GM23338 (cell line): ENCODE results near the gene SIDT2. TPM values are rescaled to one million over a fixed set of nuclear protein-coding genes. Genes with fewer than 3 reads are reported as not detected.

Experiments used
- ATAC-seq: fragments of 200-7000 bp; cut with Tn5 transposase; 3 replicates; pipeline ENCODE4 v1.9.1; 2020
- DNase-seq: peaks from one replicate; pipeline ENCODE4 v3.0.0-alpha.2; 2015; ENCODE audit warnings: low spot score
- H2AFZ ChIP-seq: fragments of 200-600 bp; sonication (generic); 2 replicates; pipeline ENCODE4 v1.8.0; 2016; ENCODE audit warnings: antibody characterized with exemption, mild to moderate bottlenecking, moderate library complexity
- H3F3A ChIP-seq: fragments of 200-600 bp; sonication (generic); replicated peaks from 2 replicates; pipeline ENCODE4 v1.8.0; 2017; ENCODE audit warnings: antibody characterized with exemption, mixed run types, low read depth
- H3K27ac ChIP-seq: fragments of 200-600 bp; sonication (generic); 2 replicates; pipeline ENCODE4 v1.6.1; 2016; ENCODE audit warnings: low read depth
- H3K27me3 ChIP-seq: fragments of 200-600 bp; sonication (generic); 2 replicates; pipeline ENCODE4 v1.8.0; 2016; ENCODE audit warnings: mild to moderate bottlenecking, mixed run types, moderate library complexity; ENCODE audit not compliant: insufficient read depth
- H3K36me3 ChIP-seq: fragments of 200-600 bp; sonication (generic); 2 replicates; pipeline ENCODE4 v1.8.0; 2016; ENCODE audit warnings: mild to moderate bottlenecking; ENCODE audit not compliant: insufficient read depth
- H3K4me1 ChIP-seq: fragments of 200-600 bp; sonication (generic); 2 replicates; pipeline ENCODE4 v1.8.0; 2016; ENCODE audit warnings: mild to moderate bottlenecking, moderate library complexity; ENCODE audit not compliant: insufficient read depth
- H3K4me2 ChIP-seq: fragments of 200-600 bp; sonication (generic); 2 replicates; pipeline ENCODE4 v1.7.1; 2017; ENCODE audit warnings: mixed run types
- H3K4me3 ChIP-seq: fragments of 200-600 bp; sonication (generic); 2 replicates; pipeline ENCODE4 v1.6.1; 2016; ENCODE audit warnings: mixed run types
- H3K79me2 ChIP-seq: fragments of 200-600 bp; sonication (generic); replicated peaks from 2 replicates; pipeline ENCODE4 v1.8.0; 2017; ENCODE audit warnings: mild to moderate bottlenecking; ENCODE audit not compliant: insufficient read depth
- H3K9me2 ChIP-seq: fragments of 200-600 bp; sonication (generic); 2 replicates; pipeline ENCODE4 v1.8.0; 2017; ENCODE audit not compliant: insufficient read depth
- H4K20me1 ChIP-seq: fragments of 200-600 bp; sonication (generic); replicated peaks from 2 replicates; pipeline ENCODE4 v1.8.0; 2017; ENCODE audit warnings: mild to moderate bottlenecking; ENCODE audit not compliant: insufficient read depth
- H3K27ac Mint-ChIP-seq: 2 replicates; pipeline ENCODE4 v1.8.0; 2020; ENCODE audit warnings: inconsistent platforms, mild to moderate bottlenecking, moderate library complexity, mixed read lengths
- H3K27me3 Mint-ChIP-seq: 3 replicates; pipeline ENCODE4 v1.8.0; 2022; ENCODE audit warnings: low read depth, mild to moderate bottlenecking, moderate library complexity, mixed read lengths, inconsistent platforms; ENCODE audit not compliant: insufficient read depth, poor library complexity
- H3K36me3 Mint-ChIP-seq: 3 replicates; pipeline ENCODE4 v1.8.0; 2021; ENCODE audit warnings: low read depth, mild to moderate bottlenecking, inconsistent platforms, moderate library complexity, mixed read lengths
- H3K4me1 Mint-ChIP-seq: 3 replicates; pipeline ENCODE4 v1.8.0; 2020; ENCODE audit warnings: mild to moderate bottlenecking, inconsistent platforms, mixed read lengths
- H3K4me3 Mint-ChIP-seq: 3 replicates; pipeline ENCODE4 v1.8.0; 2021; ENCODE audit warnings: moderate library complexity, mild to moderate bottlenecking, inconsistent platforms, mixed read lengths
- H3K9me3 Mint-ChIP-seq: 3 replicates; pipeline ENCODE4 v1.8.0; 2020; ENCODE audit warnings: moderate library complexity, mild to moderate bottlenecking, inconsistent platforms, mixed read lengths
- CREB1 ChIP-seq: fragments of 250-450 bp; sonication (Bioruptor Pico); IDR thresholded peaks from 2 replicates; pipeline ENCODE4 v1.5.0; 2020; ENCODE audit warnings: low read depth, mild to moderate bottlenecking, moderate library complexity
- EZH2 ChIP-seq: fragments of 200-600 bp; sonication (generic); IDR thresholded peaks from one replicate; pipeline ENCODE4 v1.8.0; 2017; ENCODE audit warnings: antibody characterized with exemption, mild to moderate bottlenecking, low read depth; ENCODE audit not compliant: unreplicated experiment
- EZH2phosphoT487 ChIP-seq: fragments of 200-600 bp; sonication (generic); IDR thresholded peaks from one replicate; pipeline ENCODE4 v1.8.1; 2018; ENCODE audit warnings: antibody characterized with exemption; ENCODE audit not compliant: unreplicated experiment
- JUNB ChIP-seq: IDR thresholded peaks from one replicate; pipeline ENCODE4 v1.6.1; 2016; ENCODE audit warnings: antibody characterized with exemption; ENCODE audit not compliant: unreplicated experiment
- NANOG ChIP-seq: IDR thresholded peaks from 2 replicates; pipeline ENCODE4 v1.6.1; 2016; ENCODE audit warnings: antibody characterized with exemption, borderline replicate concordance
- POLR2AphosphoS5 ChIP-seq: IDR thresholded peaks from 2 replicates; pipeline ENCODE4 v1.6.1; 2016; ENCODE audit warnings: antibody characterized with exemption, low read depth
- STAT1 ChIP-seq: IDR thresholded peaks from one replicate; pipeline ENCODE4 v1.6.1; 2016; ENCODE audit warnings: antibody characterized with exemption; ENCODE audit not compliant: unreplicated experiment
- ZNF114 ChIP-seq: fragments of 250-450 bp; sonication (Bioruptor Pico); IDR thresholded peaks from 2 replicates; pipeline ENCODE4 v1.5.0; 2020; ENCODE audit warnings: mild to moderate bottlenecking, moderate library complexity
- ZNF331 ChIP-seq: fragments of 250-450 bp; sonication (Bioruptor Pico); IDR thresholded peaks from 2 replicates; pipeline ENCODE4 v1.5.0; 2020; ENCODE audit warnings: low read depth, mild to moderate bottlenecking, moderate library complexity
- polyA plus RNA-seq: library from polyadenylated mRNA; unstranded; fragments of >200 nt; fragmentation: Nextera tagmentation; extraction: Ambion mirVana; gene quantifications from 2 replicates; pipeline ENCODE4 v1.2.1, GENCODE V29; 2016
- total RNA-seq: library from RNA; depleted of rRNA; stranded (reverse); fragments of >200 nt; shearing (Covaris generic); gene quantifications from 2 replicates; pipeline ENCODE4 v1.2.3, GENCODE V29; 2014
- TF ChIP-seq, protein P1 (sequence below), 2 experiments: fragments of 200-600 bp in 1 of 2; sonication (generic) in 1 of 2; conservative IDR thresholded peaks; 2 replicates each; pipeline versions ENCODE4 v1.5.1 to v1.6.1; 2016 to 2017; ENCODE audit warnings: antibody characterized with exemption in 2 of 2, low read depth in 2 of 2, mild to moderate bottlenecking in 2 of 2, moderate library complexity in 1 of 2
- TF ChIP-seq, protein P2 (sequence below): IDR thresholded peaks from one replicate; pipeline ENCODE4 v1.6.1; 2018; ENCODE audit warnings: antibody characterized with exemption; ENCODE audit not compliant: unreplicated experiment
- TF ChIP-seq, protein P3 (sequence below): fragments of 250-450 bp; sonication (Bioruptor Pico); IDR thresholded peaks from 2 replicates; pipeline ENCODE4 v1.5.0; 2020; ENCODE audit warnings: mild to moderate bottlenecking, moderate library complexity
- TF ChIP-seq, protein P4 (sequence below): IDR thresholded peaks from 2 replicates; pipeline ENCODE4 v1.6.1; 2016; ENCODE audit warnings: antibody characterized with exemption

SIDT2 gene
- total and polyA plus RNA-seq, 2 experiments from 2014 or later: 7.5 to 12.1 TPM

GRCh38 chr11:117195258-117195657 is 16.7 kb downstream of the SIDT2 start:
- Histone ChIP-seq H3K79me2 (peaks cover 9% of the 10 kb centered on the region), H3K4me2 (no peak overlapping the region), H3K4me3 (no peak overlapping the region), H3K27me3 (no peaks in the 10 kb centered on the region), H3K36me3 (no peaks in the 10 kb centered on the region), H4K20me1 (no peaks in the 10 kb centered on the region), H3K4me1 (peaks cover 22% of the 10 kb centered on the region), H2AFZ (no peak overlapping the region), H3K27ac (no peak overlapping the region), H3K9me2 (no peaks in the 10 kb centered on the region), H3F3A (peaks cover 11% of the 10 kb centered on the region)
- H3K9me3 Mint-ChIP-seq: no peaks in the 10 kb centered on the region; the same call in 2 of the 3 replicates
- H3K27me3 Mint-ChIP-seq: peaks cover 23% of the 10 kb centered on the region
- H3K27ac Mint-ChIP-seq: no peak overlapping the region
- no peak for ATAC-seq
- H3K4me3 Mint-ChIP-seq: no peak overlapping the region
- TF ChIP-seq ZNF114: no peak
- TF ChIP-seq, protein P1, sequence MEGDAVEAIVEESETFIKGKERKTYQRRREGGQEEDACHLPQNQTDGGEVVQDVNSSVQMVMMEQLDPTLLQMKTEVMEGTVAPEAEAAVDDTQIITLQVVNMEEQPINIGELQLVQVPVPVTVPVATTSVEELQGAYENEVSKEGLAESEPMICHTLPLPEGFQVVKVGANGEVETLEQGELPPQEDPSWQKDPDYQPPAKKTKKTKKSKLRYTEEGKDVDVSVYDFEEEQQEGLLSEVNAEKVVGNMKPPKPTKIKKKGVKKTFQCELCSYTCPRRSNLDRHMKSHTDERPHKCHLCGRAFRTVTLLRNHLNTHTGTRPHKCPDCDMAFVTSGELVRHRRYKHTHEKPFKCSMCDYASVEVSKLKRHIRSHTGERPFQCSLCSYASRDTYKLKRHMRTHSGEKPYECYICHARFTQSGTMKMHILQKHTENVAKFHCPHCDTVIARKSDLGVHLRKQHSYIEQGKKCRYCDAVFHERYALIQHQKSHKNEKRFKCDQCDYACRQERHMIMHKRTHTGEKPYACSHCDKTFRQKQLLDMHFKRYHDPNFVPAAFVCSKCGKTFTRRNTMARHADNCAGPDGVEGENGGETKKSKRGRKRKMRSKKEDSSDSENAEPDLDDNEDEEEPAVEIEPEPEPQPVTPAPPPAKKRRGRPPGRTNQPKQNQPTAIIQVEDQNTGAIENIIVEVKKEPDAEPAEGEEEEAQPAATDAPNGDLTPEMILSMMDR (conservative IDR thresholded peaks at IDR 0.05; ENCODE audit: low read depth in 2 of 2): no peak
- no peak for TF ChIP-seq EZH2
- TF ChIP-seq, protein P2, sequence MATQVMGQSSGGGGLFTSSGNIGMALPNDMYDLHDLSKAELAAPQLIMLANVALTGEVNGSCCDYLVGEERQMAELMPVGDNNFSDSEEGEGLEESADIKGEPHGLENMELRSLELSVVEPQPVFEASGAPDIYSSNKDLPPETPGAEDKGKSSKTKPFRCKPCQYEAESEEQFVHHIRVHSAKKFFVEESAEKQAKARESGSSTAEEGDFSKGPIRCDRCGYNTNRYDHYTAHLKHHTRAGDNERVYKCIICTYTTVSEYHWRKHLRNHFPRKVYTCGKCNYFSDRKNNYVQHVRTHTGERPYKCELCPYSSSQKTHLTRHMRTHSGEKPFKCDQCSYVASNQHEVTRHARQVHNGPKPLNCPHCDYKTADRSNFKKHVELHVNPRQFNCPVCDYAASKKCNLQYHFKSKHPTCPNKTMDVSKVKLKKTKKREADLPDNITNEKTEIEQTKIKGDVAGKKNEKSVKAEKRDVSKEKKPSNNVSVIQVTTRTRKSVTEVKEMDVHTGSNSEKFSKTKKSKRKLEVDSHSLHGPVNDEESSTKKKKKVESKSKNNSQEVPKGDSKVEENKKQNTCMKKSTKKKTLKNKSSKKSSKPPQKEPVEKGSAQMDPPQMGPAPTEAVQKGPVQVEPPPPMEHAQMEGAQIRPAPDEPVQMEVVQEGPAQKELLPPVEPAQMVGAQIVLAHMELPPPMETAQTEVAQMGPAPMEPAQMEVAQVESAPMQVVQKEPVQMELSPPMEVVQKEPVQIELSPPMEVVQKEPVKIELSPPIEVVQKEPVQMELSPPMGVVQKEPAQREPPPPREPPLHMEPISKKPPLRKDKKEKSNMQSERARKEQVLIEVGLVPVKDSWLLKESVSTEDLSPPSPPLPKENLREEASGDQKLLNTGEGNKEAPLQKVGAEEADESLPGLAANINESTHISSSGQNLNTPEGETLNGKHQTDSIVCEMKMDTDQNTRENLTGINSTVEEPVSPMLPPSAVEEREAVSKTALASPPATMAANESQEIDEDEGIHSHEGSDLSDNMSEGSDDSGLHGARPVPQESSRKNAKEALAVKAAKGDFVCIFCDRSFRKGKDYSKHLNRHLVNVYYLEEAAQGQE: no peak
- no peak for TF ChIP-seq CREB1 (CRISPR knock-in tag)
- no peak for TF ChIP-seq ZNF331 (CRISPR knock-in tag)
- TF ChIP-seq, protein P3, sequence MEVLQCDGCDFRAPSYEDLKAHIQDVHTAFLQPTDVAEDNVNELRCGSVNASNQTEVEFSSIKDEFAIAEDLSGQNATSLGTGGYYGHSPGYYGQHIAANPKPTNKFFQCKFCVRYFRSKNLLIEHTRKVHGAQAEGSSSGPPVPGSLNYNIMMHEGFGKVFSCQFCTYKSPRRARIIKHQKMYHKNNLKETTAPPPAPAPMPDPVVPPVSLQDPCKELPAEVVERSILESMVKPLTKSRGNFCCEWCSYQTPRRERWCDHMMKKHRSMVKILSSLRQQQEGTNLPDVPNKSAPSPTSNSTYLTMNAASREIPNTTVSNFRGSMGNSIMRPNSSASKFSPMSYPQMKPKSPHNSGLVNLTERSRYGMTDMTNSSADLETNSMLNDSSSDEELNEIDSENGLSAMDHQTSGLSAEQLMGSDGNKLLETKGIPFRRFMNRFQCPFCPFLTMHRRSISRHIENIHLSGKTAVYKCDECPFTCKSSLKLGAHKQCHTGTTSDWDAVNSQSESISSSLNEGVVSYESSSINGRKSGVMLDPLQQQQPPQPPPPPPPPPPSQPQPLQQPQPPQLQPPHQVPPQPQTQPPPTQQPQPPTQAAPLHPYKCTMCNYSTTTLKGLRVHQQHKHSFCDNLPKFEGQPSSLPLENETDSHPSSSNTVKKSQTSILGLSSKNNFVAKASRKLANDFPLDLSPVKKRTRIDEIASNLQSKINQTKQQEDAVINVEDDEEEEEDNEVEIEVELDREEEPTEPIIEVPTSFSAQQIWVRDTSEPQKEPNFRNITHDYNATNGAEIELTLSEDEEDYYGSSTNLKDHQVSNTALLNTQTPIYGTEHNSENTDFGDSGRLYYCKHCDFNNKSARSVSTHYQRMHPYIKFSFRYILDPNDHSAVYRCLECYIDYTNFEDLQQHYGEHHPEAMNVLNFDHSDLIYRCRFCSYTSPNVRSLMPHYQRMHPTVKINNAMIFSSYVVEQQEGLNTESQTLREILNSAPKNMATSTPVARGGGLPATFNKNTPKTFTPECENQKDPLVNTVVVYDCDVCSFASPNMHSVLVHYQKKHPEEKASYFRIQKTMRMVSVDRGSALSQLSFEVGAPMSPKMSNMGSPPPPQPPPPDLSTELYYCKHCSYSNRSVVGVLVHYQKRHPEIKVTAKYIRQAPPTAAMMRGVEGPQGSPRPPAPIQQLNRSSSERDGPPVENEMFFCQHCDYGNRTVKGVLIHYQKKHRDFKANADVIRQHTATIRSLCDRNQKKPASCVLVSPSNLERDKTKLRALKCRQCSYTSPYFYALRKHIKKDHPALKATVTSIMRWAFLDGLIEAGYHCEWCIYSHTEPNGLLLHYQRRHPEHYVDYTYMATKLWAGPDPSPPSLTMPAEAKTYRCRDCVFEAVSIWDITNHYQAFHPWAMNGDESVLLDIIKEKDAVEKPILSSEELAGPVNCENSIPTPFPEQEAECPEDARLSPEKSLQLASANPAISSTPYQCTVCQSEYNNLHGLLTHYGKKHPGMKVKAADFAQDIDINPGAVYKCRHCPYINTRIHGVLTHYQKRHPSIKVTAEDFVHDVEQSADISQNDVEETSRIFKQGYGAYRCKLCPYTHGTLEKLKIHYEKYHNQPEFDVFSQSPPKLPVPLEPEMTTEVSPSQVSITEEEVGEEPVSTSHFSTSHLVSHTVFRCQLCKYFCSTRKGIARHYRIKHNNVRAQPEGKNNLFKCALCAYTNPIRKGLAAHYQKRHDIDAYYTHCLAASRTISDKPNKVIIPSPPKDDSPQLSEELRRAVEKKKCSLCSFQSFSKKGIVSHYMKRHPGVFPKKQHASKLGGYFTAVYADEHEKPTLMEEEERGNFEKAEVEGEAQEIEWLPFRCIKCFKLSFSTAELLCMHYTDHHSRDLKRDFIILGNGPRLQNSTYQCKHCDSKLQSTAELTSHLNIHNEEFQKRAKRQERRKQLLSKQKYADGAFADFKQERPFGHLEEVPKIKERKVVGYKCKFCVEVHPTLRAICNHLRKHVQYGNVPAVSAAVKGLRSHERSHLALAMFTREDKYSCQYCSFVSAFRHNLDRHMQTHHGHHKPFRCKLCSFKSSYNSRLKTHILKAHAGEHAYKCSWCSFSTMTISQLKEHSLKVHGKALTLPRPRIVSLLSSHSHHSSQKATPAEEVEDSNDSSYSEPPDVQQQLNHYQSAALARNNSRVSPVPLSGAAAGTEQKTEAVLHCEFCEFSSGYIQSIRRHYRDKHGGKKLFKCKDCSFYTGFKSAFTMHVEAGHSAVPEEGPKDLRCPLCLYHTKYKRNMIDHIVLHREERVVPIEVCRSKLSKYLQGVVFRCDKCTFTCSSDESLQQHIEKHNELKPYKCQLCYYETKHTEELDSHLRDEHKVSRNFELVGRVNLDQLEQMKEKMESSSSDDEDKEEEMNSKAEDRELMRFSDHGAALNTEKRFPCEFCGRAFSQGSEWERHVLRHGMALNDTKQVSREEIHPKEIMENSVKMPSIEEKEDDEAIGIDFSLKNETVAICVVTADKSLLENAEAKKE: no peak
- no peak for TF ChIP-seq STAT1
- TF ChIP-seq POLR2AphosphoS5: no peak
- no peak for TF ChIP-seq NANOG
- TF ChIP-seq JUNB: no peak
- no peak for TF ChIP-seq EZH2phosphoT487
- TF ChIP-seq, protein P4, sequence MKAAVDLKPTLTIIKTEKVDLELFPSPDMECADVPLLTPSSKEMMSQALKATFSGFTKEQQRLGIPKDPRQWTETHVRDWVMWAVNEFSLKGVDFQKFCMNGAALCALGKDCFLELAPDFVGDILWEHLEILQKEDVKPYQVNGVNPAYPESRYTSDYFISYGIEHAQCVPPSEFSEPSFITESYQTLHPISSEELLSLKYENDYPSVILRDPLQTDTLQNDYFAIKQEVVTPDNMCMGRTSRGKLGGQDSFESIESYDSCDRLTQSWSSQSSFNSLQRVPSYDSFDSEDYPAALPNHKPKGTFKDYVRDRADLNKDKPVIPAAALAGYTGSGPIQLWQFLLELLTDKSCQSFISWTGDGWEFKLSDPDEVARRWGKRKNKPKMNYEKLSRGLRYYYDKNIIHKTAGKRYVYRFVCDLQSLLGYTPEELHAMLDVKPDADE: no peak
- no peak for DNase-seq
- peaks cover 25% of the 10 kb centered on the region for H3K4me1 Mint-ChIP-seq
- peaks cover 3% of the 10 kb centered on the region; the same call in 1 of the 3 replicates for H3K36me3 Mint-ChIP-seq
